Parathyroid adenoma (tissue), 2 donors: ENCODE results near the gene NOC4L.

ENCODE experiments used
- H2AFZ ChIP-seq: fragments of 300-600 bp; sonication (generic); one replicate; pipeline ENCODE4 v1.7.0; 2017; ENCODE audit warnings: antibody characterized with exemption, mild to moderate bottlenecking
- H3K27ac ChIP-seq: fragments of 300-600 bp; sonication (generic); one replicate; pipeline ENCODE4 v1.7.0; 2017
- H3K27me3 ChIP-seq: fragments of 300-600 bp; sonication (generic); one replicate; pipeline ENCODE4 v1.7.0; 2017; ENCODE audit warnings: low read length; ENCODE audit not compliant: control insufficient read depth, insufficient read depth
- H3K36me3 ChIP-seq: fragments of 300-600 bp; sonication (generic); one replicate; pipeline ENCODE4 v1.7.0; 2017; ENCODE audit warnings: low read length; ENCODE audit not compliant: control insufficient read depth, insufficient read depth
- H3K4me1 ChIP-seq: fragments of 300-600 bp; sonication (generic); one replicate; pipeline ENCODE4 v1.7.0; 2017; ENCODE audit warnings: control low read depth
- H3K4me2 ChIP-seq: fragments of 300-600 bp; sonication (generic); one replicate; pipeline ENCODE4 v1.7.0; 2017; ENCODE audit warnings: low read length
- H3K4me3 ChIP-seq: fragments of 300-600 bp; sonication (generic); one replicate; pipeline ENCODE4 v1.7.0; 2017; ENCODE audit warnings: low read depth, low read length
- H3K79me2 ChIP-seq: fragments of 300-600 bp; sonication (generic); one replicate; pipeline ENCODE4 v1.7.0; 2017; ENCODE audit warnings: control low read depth
- H3K9ac ChIP-seq: fragments of 300-600 bp; sonication (generic); one replicate; pipeline ENCODE4 v1.7.0; 2017; ENCODE audit warnings: mild to moderate bottlenecking
- H3K9me3 ChIP-seq: fragments of 300-600 bp; sonication (generic); one replicate; pipeline ENCODE4 v1.7.0; 2017; ENCODE audit warnings: low read length; ENCODE audit not compliant: control insufficient read depth
- CTCF ChIP-seq: fragments of 300-600 bp; sonication (generic); IDR thresholded peaks from one replicate; pipeline ENCODE4 v1.7.0; 2017; ENCODE audit warnings: antibody characterized with exemption, mild to moderate bottlenecking
- donor health status: primary hyperparathyroidism.

Gene NOC4L

GRCh38 chr12:132150780-132151144 lies 6.5 kb downstream of the NOC4L start:
- Histone ChIP-seq H3K27me3 (no peaks in the 10 kb centered on the region), H3K36me3 (no peaks in the 10 kb centered on the region), H3K9me3 (no peaks in the 10 kb centered on the region), H3K79me2 (no peaks in the 10 kb centered on the region), H3K4me2 (no peak overlapping the region), H3K4me1 (no peaks in the 10 kb centered on the region), H3K9ac (no peak overlapping the region), H3K27ac (no peak overlapping the region), H2AFZ (no peak overlapping the region), H3K4me3 (no peak overlapping the region)
- no peak for TF ChIP-seq CTCF

GRCh38 chr12:132151145-132151765 lies 7.0 kb downstream of the NOC4L start:
- H3K4me3 ChIP-seq, result no peak overlapping the region
- no peaks in the 10 kb centered on the region for H3K4me1 ChIP-seq
- no peaks in the 10 kb centered on the region for H3K9me3 ChIP-seq
- H2AFZ ChIP-seq, result no peak overlapping the region
- no peak overlapping the region for H3K9ac ChIP-seq
- H3K36me3 ChIP-seq, result no peaks in the 10 kb centered on the region
- no peak for TF ChIP-seq CTCF
- H3K79me2 ChIP-seq, result no peaks in the 10 kb centered on the region
- H3K4me2 ChIP-seq, result no peak overlapping the region
- H3K27ac ChIP-seq, result no peak overlapping the region
- H3K27me3 ChIP-seq, result no peaks in the 10 kb centered on the region

- H3K36me3 ChIP-seq, result no peaks in the 10 kb centered on the region
- no peaks in the 10 kb centered on the region for H3K79me2 ChIP-seq
- no peak overlapping the region for H3K9ac ChIP-seq
- H3K9me3 ChIP-seq, result no peaks in the 10 kb centered on the region
- no peaks in the 10 kb centered on the region for H3K4me1 ChIP-seq
- H2AFZ ChIP-seq, result no peak overlapping the region
- H3K27ac ChIP-seq, result no peak overlapping the region
- TF ChIP-seq CTCF, result no peak
- no peaks in the 10 kb centered on the region for H3K27me3 ChIP-seq
- no peak overlapping the region for H3K4me3 ChIP-seq
- H3K4me2 ChIP-seq, result no peak overlapping the region
These were observed 7.6 kb downstream of the NOC4L start for GRCh38 chr12:132151766-132152410.

GRCh38 chr12:132152411-132152821 lies 8.2 kb downstream of the NOC4L start:
- no peak overlapping the region for H3K4me3 ChIP-seq
- H3K27ac ChIP-seq, result no peak overlapping the region
- TF ChIP-seq CTCF, result no peak
- no peaks in the 10 kb centered on the region for H3K79me2 ChIP-seq
- no peaks in the 10 kb centered on the region for H3K36me3 ChIP-seq
- no peaks in the 10 kb centered on the region for H3K27me3 ChIP-seq
- no peak overlapping the region for H2AFZ ChIP-seq
- no peak overlapping the region for H3K9ac ChIP-seq
- H3K4me1 ChIP-seq, result no peaks in the 10 kb centered on the region
- H3K9me3 ChIP-seq, result no peaks in the 10 kb centered on the region
- no peak overlapping the region for H3K4me2 ChIP-seq

- no peaks in the 10 kb centered on the region for H3K36me3 ChIP-seq
- no peaks in the 10 kb centered on the region for H3K27me3 ChIP-seq
- no peak overlapping the region for H3K27ac ChIP-seq
- H3K9me3 ChIP-seq, result no peaks in the 10 kb centered on the region
- H2AFZ ChIP-seq, result no peak overlapping the region
- TF ChIP-seq CTCF, result no peak
- no peaks in the 10 kb centered on the region for H3K79me2 ChIP-seq
- H3K4me2 ChIP-seq, result no peak overlapping the region
- no peak overlapping the region for H3K4me3 ChIP-seq
- no peaks in the 10 kb centered on the region for H3K4me1 ChIP-seq
- H3K9ac ChIP-seq, result no peak overlapping the region
These were observed 8.7 kb downstream of the NOC4L start for GRCh38 chr12:132152953-132153352.
